Stimulated activated CD8-positive, alpha-beta memory T cell treated with anti-CD3 and anti-CD28 coated beads, Interleukin-4, amount 100 ng/mL, for 1 hour (primary cell): ENCODE data around the gene RRAS.
"Not testable (repeated sequence)": the region's sequence is repeated elsewhere in the genome, so short reads cannot be mapped to it uniquely, and the experiment has no call there.

Experiments
- DNase-seq, 2 donors: peaks; one replicate each; pipeline ENCODE4 v3.0.0-alpha.2; 2020; ENCODE audit warnings: low read depth in 2 of 2, low spot score in 1 of 2

The RRAS gene

GRCh38 chr19:49632576-49632975 is 7.4 kb downstream of the RRAS start:
- DNase-seq, result no peak

- no peak for DNase-seq
Measured at GRCh38 chr19:49631610-49632192, 8.2 kb downstream of the RRAS start.

- DNase-seq, result no peak
Measured at GRCh38 chr19:49631014-49631588, 8.8 kb downstream of the RRAS start.

- DNase-seq, result no peak
Measured at GRCh38 chr19:49629659-49630058, 10.3 kb downstream of the RRAS start.

- no peak for DNase-seq
Measured at GRCh38 chr19:49626226-49626625, 13.7 kb downstream of the RRAS start.

GRCh38 chr19:49624967-49625910 is 14.7 kb downstream of the RRAS start:
- DNase-seq, result no peak

GRCh38 chr19:49617860-49618259 is 22.1 kb downstream of the RRAS start:
- DNase-seq, result not testable (repeated sequence)

- DNase-seq, result no peak
Measured at GRCh38 chr19:49616945-49617344, 23.0 kb downstream of the RRAS start.

- no peak for DNase-seq
Measured at GRCh38 chr19:49616532-49616931, 23.4 kb downstream of the RRAS start.

- DNase-seq, result no peak
Measured at GRCh38 chr19:49615861-49616260, 24.1 kb downstream of the RRAS start.

GRCh38 chr19:49614096-49614833 is 25.7 kb downstream of the RRAS start:
- DNase-seq, result no peak

GRCh38 chr19:49613374-49613773 is 26.6 kb downstream of the RRAS start:
- no peak for DNase-seq

- no peak for DNase-seq
Measured at GRCh38 chr19:49609499-49610092, 30.3 kb downstream of the RRAS start.

- no peak for DNase-seq
Measured at GRCh38 chr19:49605605-49606004, 34.3 kb downstream of the RRAS start.

GRCh38 chr19:49602806-49603205 is 37.1 kb downstream of the RRAS start:
- DNase-seq, result no peak

- no peak for DNase-seq
Measured at GRCh38 chr19:49601482-49602038, 38.4 kb downstream of the RRAS start.

- DNase-seq, result no peak
Measured at GRCh38 chr19:49599378-49600295, 40.3 kb downstream of the RRAS start.

- DNase-seq, result no peak
Measured at GRCh38 chr19:49597703-49597974, 42.3 kb downstream of the RRAS start.

- DNase-seq, result no peak
Measured at GRCh38 chr19:49596954-49597702, 42.8 kb downstream of the RRAS start.
